ENCODE data around the gene UBE4A.

The UBE4A gene

DNA sequence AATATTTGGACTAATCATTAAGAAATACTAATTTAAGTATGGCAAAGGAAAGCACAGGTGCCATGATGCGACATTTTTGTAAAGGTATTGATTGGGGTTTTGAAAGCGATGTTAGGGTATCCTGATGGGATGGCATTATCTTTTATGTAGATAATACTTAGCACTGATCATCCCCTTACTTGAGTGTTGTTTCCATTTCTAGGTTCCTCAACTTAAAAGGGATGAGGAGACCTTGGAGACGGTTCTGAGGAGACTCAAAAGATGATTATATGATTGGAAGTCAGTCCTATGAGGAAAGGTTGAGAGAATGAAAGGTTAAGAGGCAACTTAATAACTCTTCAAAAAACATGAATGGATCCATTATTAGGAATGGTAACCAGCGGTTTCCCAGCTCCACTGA, 88.0 kb downstream of the UBE4A start:
- DNase-seq (ENCODE audit: insufficient read length, low spot score) (no peak), FAIRE-seq (no peak)
- no peak for TF ChIP-seq POLR2A (IDR thresholded peaks at IDR 0.05; ENCODE audit: low read depth, low read length)

DNA sequence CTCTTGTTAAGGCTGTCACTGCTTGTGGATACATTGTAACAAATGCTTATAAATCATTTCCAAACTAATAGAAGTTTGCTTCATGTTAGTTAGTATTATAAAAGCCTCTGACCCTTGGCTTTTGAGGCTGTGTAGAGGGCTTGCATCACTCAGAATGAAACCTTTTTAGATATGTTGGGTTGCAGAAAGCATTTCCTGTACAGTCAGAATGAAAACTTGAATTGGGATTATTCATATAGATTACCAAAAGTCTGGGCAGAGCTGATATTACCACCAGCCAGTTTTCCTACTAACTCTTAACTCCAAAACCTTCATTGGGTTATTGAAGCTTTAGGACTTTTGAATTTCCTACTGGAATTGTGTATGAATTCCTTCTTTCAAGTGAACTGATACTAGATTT, 88.9 kb downstream of the UBE4A start:
- DNase-seq (ENCODE audit: insufficient read length, low spot score) (no peak), FAIRE-seq (no peak)
- TF ChIP-seq POLR2A (IDR thresholded peaks at IDR 0.05; ENCODE audit: low read depth, low read length) = no peak
